HG02852 (cell line): ENCODE measurements around the gene C10orf95.

ENCODE experiments used
- ATAC-seq: cut with Tn5 transposase; IDR thresholded peaks from one replicate; pipeline ENCODE4 v1.9.1; 2021; ENCODE audit warnings: mild to moderate bottlenecking, moderate library complexity; ENCODE audit not compliant: unreplicated experiment

Gene C10orf95

DNA sequence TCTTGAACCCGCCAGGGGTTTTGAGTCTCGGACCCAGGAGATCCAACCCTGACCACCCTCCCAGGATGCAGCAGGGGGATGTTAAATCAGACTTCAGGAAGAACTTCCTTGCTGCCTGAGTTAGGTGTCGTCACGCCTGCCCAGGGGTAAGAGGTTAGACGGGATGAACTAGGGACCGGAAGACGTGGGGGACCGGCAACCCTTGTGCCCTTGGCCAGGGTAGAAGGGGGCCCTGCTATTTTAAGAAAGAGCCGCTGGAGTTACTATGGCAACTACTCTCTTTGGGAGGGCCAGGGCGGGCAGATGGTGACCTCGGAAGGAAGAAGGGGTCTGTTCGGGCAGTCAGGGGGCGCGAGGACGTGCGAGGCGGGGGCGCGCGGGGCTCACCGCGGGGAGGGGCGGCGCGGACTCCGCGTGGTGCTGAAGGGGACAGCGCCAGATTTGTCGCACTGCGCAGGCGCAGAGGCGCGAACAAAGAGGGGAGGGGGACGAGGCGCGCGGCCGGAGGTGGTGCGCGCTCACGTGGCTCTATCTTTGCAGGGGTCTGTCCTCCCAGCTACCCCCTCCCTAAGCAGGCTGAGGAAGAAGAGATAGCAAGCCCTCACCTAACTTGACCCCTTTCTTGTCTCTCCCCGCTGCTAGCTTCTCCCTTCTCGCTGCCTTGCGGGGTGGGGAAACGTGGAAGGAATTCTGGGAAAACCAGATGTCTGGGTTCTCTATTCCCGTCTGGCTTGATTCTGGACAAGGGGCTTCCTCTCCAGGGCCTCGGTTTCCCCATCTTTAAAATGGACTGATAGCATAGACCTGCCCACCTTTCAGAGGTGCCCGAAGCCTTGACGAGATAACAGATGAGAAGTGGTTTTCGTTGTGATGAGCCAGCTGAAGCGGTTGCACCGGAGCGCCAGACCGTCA is 31.8 kb downstream of the C10orf95 start:
- no peak for ATAC-seq

DNA sequence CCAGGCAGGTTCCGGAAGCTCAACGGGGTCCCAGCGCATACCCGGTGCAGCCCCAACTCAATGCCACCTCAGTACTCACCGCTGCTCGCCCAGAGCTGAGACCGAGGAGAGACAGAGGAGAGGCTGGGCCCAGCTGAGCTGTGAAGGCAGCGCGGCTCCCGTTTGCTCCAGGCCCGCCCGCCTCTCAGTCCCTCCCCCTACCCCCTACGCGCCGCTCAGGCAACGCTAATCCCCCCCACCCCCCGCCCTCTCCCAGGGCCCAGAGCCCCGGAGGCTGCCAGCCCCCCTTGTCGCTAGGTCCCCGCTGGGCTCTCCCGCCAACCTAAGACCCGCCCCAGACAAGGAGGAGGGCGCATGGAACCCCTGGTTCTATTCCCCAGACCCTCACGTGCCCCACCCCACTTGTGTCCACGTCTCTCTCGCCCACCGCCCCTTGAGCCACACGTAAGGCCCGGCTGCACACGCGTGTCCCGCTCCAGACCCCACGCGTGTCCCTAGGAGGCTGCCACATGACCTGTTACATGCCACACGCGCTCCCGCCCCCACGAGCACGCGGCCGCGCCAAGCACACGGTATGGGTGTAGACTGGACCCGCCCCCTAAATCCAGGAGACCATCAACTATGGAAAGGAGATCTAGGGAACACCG is 32.6 kb downstream of the C10orf95 start, which contains the start of gene PSD:
PSD (minus strand) TSS at position 164 of the 647 bp plus-strand sequence. CDS start 1,747 bp downstream, outside the sequence.
- no peak for ATAC-seq

DNA sequence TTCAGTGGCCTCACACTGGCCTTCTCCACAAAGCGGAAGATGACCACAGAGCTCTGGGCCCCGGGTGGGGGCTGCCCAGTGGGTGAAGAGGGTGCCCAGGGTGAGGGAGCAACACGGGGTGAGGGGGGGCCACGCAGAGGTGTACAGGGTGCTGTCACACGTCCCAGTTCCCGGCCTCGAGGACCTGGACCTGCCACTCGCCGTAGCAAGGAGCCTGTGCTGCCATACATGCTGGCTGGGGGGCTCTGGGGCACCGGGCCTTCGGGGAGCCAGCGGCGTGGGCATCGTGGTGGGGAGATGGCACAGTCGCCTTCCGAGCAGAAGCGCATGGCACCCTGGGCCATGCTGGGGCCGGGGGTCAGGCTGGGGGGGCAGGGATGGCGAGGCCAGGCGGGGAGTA is 34.6 kb downstream of the C10orf95 start:
- no peak for ATAC-seq

- ATAC-seq, result no peak
These were observed 35.1 kb downstream of the C10orf95 start for GRCh38 chr10:102416283-102416682.

- ATAC-seq, result no peak
These were observed 36.6 kb downstream of the C10orf95 start for GRCh38 chr10:102414749-102415148.

DNA sequence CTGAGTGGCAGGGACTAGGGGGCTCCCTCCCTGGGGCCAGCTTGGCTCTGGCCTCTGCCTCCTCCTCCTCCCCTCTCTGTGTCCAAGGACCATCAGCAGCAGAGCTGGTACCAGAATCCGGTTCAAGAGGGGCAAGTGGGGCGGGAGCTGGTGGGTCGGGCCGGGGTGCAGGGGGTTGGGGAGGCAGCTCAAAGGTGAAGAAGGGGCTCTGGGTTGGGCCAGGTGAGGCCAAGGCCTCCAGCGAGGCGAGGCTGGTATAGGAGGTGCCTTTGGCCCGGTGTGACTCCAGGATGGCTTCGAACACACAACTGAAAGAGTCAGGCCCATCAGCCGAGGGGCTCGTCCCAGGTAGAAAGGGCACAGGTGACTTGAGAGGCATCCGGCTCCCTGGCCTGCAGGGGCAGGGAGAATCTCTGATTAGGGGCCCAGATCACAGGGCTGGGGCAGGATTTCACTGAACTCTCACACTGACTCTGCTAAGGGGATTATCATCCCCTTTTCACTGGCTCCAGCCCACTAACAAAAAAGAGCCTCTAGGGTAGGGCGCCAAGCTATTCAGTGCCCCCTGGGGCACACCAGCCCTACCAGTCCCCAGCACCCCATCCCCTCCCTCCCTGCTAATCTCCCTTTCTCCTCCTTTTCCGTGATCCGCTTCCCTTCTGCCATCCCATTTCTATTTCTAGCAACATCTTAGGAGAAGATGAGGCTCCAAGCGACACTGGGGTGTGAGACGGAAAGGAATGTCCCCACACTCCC is 37.4 kb downstream of the C10orf95 start:
- ATAC-seq, result no peak

DNA sequence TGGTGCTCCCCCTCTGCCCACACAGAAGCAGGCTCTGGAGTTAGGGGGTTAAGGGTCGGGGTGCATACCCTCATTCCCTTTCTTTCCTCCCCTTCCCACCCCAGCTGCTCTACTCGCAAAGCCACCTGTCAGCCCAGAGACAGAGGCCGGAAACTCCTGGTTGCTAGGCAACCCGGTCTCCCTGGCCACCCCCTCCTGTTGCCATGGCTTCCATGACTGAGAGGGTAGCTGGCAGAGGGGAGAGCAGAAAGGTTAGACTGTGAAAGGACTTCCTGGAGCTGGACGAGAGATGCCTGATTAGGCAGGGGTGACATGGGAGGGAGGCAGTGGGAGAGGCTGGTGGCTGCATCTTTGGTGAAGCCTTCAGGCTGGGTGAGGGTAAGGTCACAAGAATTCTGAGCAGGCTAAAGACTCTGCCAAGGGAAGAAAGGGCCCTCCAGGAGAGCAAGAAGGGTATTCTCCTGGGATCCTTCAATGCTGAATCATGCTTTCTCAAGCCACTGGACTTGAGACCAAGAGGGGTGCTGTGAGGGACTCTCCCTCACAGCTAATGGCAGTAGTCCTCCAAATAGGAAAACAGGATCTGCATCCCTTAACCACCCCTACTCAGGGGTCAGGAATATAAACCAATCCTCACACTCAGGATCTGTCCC is 38.2 kb downstream of the C10orf95 start:
- ATAC-seq, result no peak

DNA sequence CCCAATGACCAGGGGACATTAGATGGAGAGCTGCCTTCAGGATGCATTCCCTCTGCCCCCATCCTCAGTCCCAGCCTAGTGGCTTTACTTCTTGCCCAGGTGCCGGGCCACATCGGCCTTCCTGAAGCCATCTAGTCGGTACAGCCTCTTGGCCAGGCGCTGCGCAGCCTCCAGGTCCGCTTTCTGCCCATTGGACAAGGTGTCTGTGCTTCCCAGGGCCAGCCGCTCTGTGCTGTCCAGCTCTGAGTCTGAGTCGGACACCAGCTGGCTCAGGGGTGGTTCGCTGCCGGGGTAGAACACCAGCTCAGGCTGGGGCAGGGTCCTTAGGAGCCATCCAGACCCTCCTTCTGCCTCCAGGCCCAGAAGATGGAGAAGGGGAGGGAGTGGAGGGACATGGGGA is 39.0 kb downstream of the C10orf95 start:
- no peak for ATAC-seq

DNA sequence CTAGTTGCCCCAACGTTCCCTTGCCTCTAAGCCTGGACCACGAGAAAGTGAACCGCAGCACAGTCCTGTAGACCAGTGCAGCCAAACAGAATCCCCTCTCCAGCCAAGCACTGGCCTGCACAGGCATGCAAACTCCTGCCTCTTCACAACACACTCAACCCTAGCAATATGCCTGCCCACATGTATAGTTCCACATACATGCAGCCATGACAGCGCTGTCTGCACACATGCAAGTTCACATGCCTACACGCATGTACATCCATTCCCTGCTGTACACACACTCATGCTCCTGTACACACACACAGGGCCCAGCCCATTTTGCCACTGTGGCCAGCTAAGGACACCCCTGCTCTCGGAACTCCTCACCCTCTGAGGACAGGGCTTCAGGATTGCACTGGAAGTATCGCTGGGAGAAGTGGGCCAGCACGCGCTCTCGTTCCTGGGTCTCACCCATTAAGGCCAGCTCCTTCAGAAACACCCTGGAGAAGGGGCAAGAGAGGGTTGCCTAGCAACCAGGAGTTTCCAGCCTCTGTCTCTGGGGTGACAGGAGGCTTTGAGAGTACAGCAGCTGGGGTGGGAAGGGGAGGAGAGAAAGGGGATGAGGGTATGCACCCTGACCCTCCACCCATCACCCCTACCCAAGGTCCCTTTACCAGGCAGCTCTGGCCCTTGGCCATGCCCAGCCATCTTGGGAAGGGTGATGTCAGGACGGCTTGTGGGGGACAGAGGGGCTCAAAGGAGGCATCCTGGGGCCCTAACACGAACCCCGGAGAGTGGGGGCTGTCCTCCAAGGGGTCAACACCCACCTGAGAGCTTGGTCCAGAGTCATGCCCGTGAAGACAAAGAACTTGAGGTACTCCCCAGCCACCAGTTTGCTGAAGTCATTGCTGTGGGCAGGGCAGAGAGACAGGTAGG is 39.7 kb downstream of the C10orf95 start:
- no peak for ATAC-seq

GRCh38 chr10:102410429-102411073 is 40.8 kb downstream of the C10orf95 start:
- no peak for ATAC-seq

GRCh38 chr10:102409604-102410428 is 41.5 kb downstream of the C10orf95 start:
- no peak for ATAC-seq

GRCh38 chr10:102408728-102409603 is 42.4 kb downstream of the C10orf95 start:
- ATAC-seq, result no peak

DNA sequence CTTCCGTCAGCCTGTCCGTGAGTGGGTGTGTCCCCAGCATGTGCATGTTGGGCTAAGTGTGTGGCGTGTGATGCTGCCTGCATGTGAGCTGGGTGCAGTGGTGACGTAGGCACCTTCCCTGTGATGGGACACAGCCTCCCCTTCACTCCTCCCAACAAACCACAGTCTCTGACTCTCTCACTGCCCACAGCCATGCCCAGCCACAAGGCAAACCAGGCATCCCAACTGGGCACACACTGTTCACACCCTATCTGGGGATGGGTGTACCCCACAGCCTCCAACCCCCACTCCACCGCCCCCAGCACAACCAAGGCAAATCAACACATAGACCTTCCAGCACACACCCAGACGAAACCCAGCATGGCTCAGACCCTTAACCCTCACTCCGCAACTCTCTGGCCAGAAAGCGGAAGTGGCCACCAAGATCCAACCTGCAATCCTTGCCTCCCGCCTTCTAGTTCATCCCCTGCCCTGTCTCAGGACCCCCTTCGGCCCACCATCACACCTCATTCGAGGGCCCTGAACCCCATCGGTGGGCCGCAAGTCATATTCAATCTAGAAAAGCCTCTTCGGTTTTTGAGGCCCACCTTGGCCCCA is 43.1 kb downstream of the C10orf95 start:
- no peak for ATAC-seq

- no peak for ATAC-seq
These were observed 43.8 kb downstream of the C10orf95 start for GRCh38 chr10:102407425-102408130.

DNA sequence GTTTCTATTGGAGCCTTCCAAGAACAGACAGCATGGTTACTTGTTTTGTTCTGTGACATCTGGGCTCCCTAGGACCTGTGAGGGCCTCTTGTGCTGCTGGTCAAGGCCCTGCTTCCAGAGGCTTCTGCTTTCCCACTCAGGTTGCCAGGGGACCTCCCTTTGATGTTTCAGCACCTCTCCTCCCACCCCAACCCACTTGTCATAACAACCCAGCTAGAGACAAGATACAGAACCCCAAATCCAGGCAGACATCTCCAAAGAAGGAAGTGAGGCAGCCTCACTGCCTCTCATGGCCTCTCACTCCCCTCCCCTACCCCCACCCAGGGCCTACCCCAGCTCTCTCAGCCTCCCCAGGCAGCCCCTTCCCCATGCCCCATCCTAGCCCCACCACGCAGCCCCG is 44.5 kb downstream of the C10orf95 start:
- ATAC-seq, result no peak

DNA sequence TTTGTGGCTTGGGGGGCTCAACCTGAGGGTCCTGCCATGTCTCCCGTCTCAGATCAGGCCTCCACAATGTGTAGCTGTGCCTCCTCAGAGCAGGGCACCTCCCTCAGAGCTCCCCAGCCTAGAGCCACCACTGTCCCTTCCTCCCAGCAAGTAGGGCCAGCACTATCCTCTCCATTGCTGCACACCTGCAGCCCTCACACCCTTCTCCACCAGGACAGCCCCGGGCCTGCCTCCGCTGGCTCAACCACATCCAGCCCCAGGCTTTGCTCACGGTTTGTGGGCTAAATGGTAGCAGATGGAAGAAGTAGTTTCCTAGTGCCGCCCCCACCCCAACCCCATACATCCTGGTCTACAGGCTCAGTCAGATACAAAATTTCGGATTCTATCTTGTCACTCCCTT is 45.7 kb downstream of the C10orf95 start:
- no peak for ATAC-seq
